IMR-90 (cell line): ENCODE results near the gene ELMOD3. TPM values are rescaled to one million over a fixed set of nuclear protein-coding genes. Genes with fewer than 3 reads are reported as not detected.

Source experiments
- ATAC-seq: fragments of 200-7000 bp; cut with Tn5 transposase; 2 replicates; pipeline ENCODE4 v1.9.1; 2020; ENCODE audit warnings: low read depth, mild to moderate bottlenecking, moderate library complexity
- BruUV-seq: library from RNA; stranded (reverse); fragments of 400-500 nt; replicated peaks from 2 replicates; lab custom pipeline; 2021; lab: Mats Ljungman, UMichigan
- CTCF ChIA-PET: fragments of 300-600 bp; formaldehyde crosslinking; extraction: SDS; loops from one replicate; lab custom pipeline; 2021; ENCODE audit warnings: antibody characterized with exemption; lab: Yijun Ruan, JAX
- POLR2A ChIA-PET: fragments of 300-600 bp; sonication (Branson Sonifier 250); formaldehyde crosslinking; loops from one replicate; lab custom pipeline; 2022; ENCODE audit warnings: antibody characterized with exemption; ENCODE audit not compliant: unreplicated experiment; lab: Charles Lee
- DNase-seq: peaks from one replicate; pipeline ENCODE4 v3.0.0; 2013
- H2AFZ ChIP-seq: replicated peaks from 2 replicates; pipeline ENCODE3; 2013; ENCODE audit warnings: low read length, mild to moderate bottlenecking; ENCODE audit not compliant: poor library complexity
- H2AK5ac ChIP-seq: 2 replicates; pipeline ENCODE4 v1.6.1; 2013; ENCODE audit warnings: low read depth, low read length, inconsistent platforms
- H2AK9ac ChIP-seq: replicated peaks from 2 replicates; pipeline ENCODE3; 2013; ENCODE audit warnings: mild to moderate bottlenecking, low read depth, low read length, moderate library complexity; ENCODE audit not compliant: poor library complexity
- H2BK120ac ChIP-seq: 2 replicates; pipeline ENCODE4 v1.6.1; 2013; ENCODE audit warnings: low read depth, low read length, inconsistent platforms
- H2BK15ac ChIP-seq: 3 replicates; pipeline ENCODE4 v1.6.1; 2013; ENCODE audit warnings: low read depth, low read length, inconsistent platforms
- H2BK20ac ChIP-seq: 2 replicates; pipeline ENCODE4 v1.6.1; 2013; ENCODE audit warnings: low read depth, mild to moderate bottlenecking, inconsistent platforms, low read length, moderate library complexity
- H2BK5ac ChIP-seq: 2 replicates; pipeline ENCODE4 v1.6.1; 2013; ENCODE audit warnings: mild to moderate bottlenecking, low read depth, low read length, inconsistent platforms; ENCODE audit not compliant: poor library complexity, severe bottlenecking
- H3K14ac ChIP-seq: replicated peaks from 2 replicates; pipeline ENCODE4 v1.6.1; 2013; ENCODE audit warnings: low read depth, low read length, inconsistent platforms
- H3K18ac ChIP-seq: 2 replicates; pipeline ENCODE4 v1.6.1; 2013; ENCODE audit warnings: low read depth, low read length, control low read depth
- H3K23ac ChIP-seq: 2 replicates; pipeline ENCODE4 v1.6.1; 2013; ENCODE audit warnings: low read depth, low read length, inconsistent platforms
- H3K27ac ChIP-seq: 2 replicates; pipeline ENCODE4 v1.5.1; 2013; ENCODE audit warnings: mild to moderate bottlenecking, control low read depth, low read length; ENCODE audit not compliant: insufficient read depth
- H3K27me3 ChIP-seq: 2 replicates; pipeline ENCODE4 v1.6.1; 2013; ENCODE audit warnings: low read length; ENCODE audit not compliant: control insufficient read depth, insufficient read depth
- H3K36me3 ChIP-seq: 2 replicates; pipeline ENCODE4 v1.6.1; 2013; ENCODE audit warnings: low read length, mixed read lengths; ENCODE audit not compliant: control insufficient read depth, insufficient read depth
- H3K4ac ChIP-seq: 2 replicates; pipeline ENCODE4 v1.6.1; 2013; ENCODE audit warnings: low read depth, low read length, inconsistent platforms
- H3K4me1 ChIP-seq: 2 replicates; pipeline ENCODE4 v1.6.1; 2013; ENCODE audit warnings: low read length, mixed read lengths; ENCODE audit not compliant: control insufficient read depth, insufficient read depth
- H3K4me2 ChIP-seq: 2 replicates; pipeline ENCODE4 v1.6.1; 2013; ENCODE audit warnings: low read depth, mild to moderate bottlenecking, control low read depth, low read length, moderate library complexity
- H3K4me3 ChIP-seq: 2 replicates; pipeline ENCODE4 v1.5.1; 2013; ENCODE audit warnings: low read depth, mild to moderate bottlenecking, control low read depth, low read length, moderate library complexity; ENCODE audit not compliant: insufficient read depth
- H3K56ac ChIP-seq: 2 replicates; pipeline ENCODE4 v1.6.1; 2013; ENCODE audit warnings: low read length, inconsistent platforms; ENCODE audit not compliant: insufficient read depth; ENCODE audit errors: extremely low read depth
- H3K79me1 ChIP-seq, 2 experiments: 2 replicates each; pipeline ENCODE4 v1.6.1; 2013; ENCODE audit warnings: low read length in 2 of 2, inconsistent platforms in 1 of 2, low read depth in 1 of 2
- H3K9ac ChIP-seq: 2 replicates; pipeline ENCODE4 v1.6.1; 2013; ENCODE audit warnings: low read depth, low read length, control low read depth
- H3K9me1 ChIP-seq: 2 replicates; pipeline ENCODE4 v1.6.1; 2013; ENCODE audit warnings: low read length, inconsistent platforms; ENCODE audit not compliant: insufficient read depth
- H3K9me3 ChIP-seq: 2 replicates; pipeline ENCODE4 v1.6.1; 2013; ENCODE audit warnings: low read length; ENCODE audit not compliant: control insufficient read depth, insufficient read depth
- H4K20me1 ChIP-seq: 2 replicates; pipeline ENCODE4 v1.6.1; 2013; ENCODE audit warnings: low read length, inconsistent platforms; ENCODE audit not compliant: insufficient read depth
- H4K5ac ChIP-seq: 2 replicates; pipeline ENCODE4 v1.6.1; 2013; ENCODE audit warnings: mild to moderate bottlenecking, low read depth, low read length, control low read depth
- H4K8ac ChIP-seq, 2 experiments: 2 replicates each; pipeline ENCODE4 v1.6.1; 2013; ENCODE audit warnings: low read depth in 2 of 2, low read length in 2 of 2, control low read depth in 1 of 2, inconsistent platforms in 1 of 2
- H4K91ac ChIP-seq: 2 replicates; pipeline ENCODE4 v1.6.1; 2013; ENCODE audit warnings: low read depth, low read length, inconsistent platforms; ENCODE audit not compliant: insufficient read depth
- BHLHE40 ChIP-seq: fragments of 150-350 bp; IDR thresholded peaks from 2 replicates; pipeline ENCODE4 v1.6.1; 2016; ENCODE audit warnings: mild to moderate bottlenecking, low read depth, low read length
- CEBPB ChIP-seq: IDR thresholded peaks from 2 replicates; pipeline ENCODE4 v1.6.1; 2012; ENCODE audit warnings: low read depth, low read length, improper control_type of control experiment
- CHD1 ChIP-seq: IDR thresholded peaks from 2 replicates; pipeline ENCODE4 v1.6.1; 2012; ENCODE audit warnings: low read depth, low read length, improper control_type of control experiment
- FOS ChIP-seq: fragments of 150-350 bp; IDR thresholded peaks from 2 replicates; pipeline ENCODE4 v1.6.1; 2016; ENCODE audit warnings: low read depth, low read length
- MAFK ChIP-seq: IDR thresholded peaks from 2 replicates; pipeline ENCODE4 v1.6.1; 2012; ENCODE audit warnings: low read depth, low read length, improper control_type of control experiment
- MAZ ChIP-seq: IDR thresholded peaks from 2 replicates; pipeline ENCODE4 v1.6.1; 2012; ENCODE audit warnings: low read depth, mild to moderate bottlenecking, low read length, improper control_type of control experiment, moderate library complexity, borderline replicate concordance
- MXI1 ChIP-seq: IDR thresholded peaks from 2 replicates; pipeline ENCODE4 v1.6.1; 2012; ENCODE audit warnings: low read depth, mild to moderate bottlenecking, low read length, moderate library complexity, borderline replicate concordance
- NFE2L2 ChIP-seq: fragments of 150-350 bp; IDR thresholded peaks from 2 replicates; pipeline ENCODE4 v1.6.1; 2016; ENCODE audit warnings: low read depth, mild to moderate bottlenecking, low read length
- POLR2A ChIP-seq: IDR thresholded peaks from 2 replicates; pipeline ENCODE4 v1.6.1; 2012; ENCODE audit warnings: mild to moderate bottlenecking, low read depth, low read length
- RAD21 ChIP-seq: IDR thresholded peaks from 2 replicates; pipeline ENCODE4 v1.6.1; 2012; ENCODE audit warnings: low read length, improper control_type of control experiment
- RCOR1 ChIP-seq: IDR thresholded peaks from 2 replicates; pipeline ENCODE4 v1.6.1; 2012; ENCODE audit warnings: mild to moderate bottlenecking, low read length, improper control_type of control experiment; ENCODE audit not compliant: insufficient replicate concordance
- RFX5 ChIP-seq: IDR thresholded peaks from 2 replicates; pipeline ENCODE4 v1.8.0; 2012; ENCODE audit warnings: low read depth, mild to moderate bottlenecking, low read length, moderate library complexity
- SMC3 ChIP-seq: fragments of 150-350 bp; IDR thresholded peaks from 2 replicates; pipeline ENCODE4 v1.6.1; 2016; ENCODE audit warnings: low read depth, mild to moderate bottlenecking, antibody characterized with exemption, low read length, moderate library complexity
- WGBS, 2 experiments: methylation state at CpG; one replicate each; pipeline versions ENCODE4 v1.1.5 to v1.1.7; 2013; ENCODE audit warnings: missing lambda C conversion rate in 2 of 2; ENCODE audit not compliant: insufficient read length in 1 of 2; ENCODE audit errors: extremely low coverage in 2 of 2; 5-methylcytosine and 5-hydroxymethylcytosine counted together
- dilution Hi-C: fragments of 300-500 bp; cut with HindIII; formaldehyde crosslinking; loops from one replicate; pipeline ENCODE4 v1.14.3; 2018; ENCODE audit warnings: low sequenced_read_pairs; ENCODE audit not compliant: unreplicated experiment
- in situ Hi-C: fragments of 300-500 bp; cut with MboI; formaldehyde crosslinking; loops from 3 replicates; pipeline ENCODE4 v1.14.3; 2019; ENCODE audit warnings: low sequenced_read_pairs, inconsistent platforms, mixed read lengths
- intact Hi-C: fragments of 100-400 bp; cut with micrococcal nuclease; formaldehyde crosslinking; loops from 2 replicates; pipeline ENCODE4 v1.10.0; 2022
- polyA plus RNA-seq, 3 experiments: library from polyadenylated mRNA; depleted of rRNA; stranded (reverse); fragments of >200 nt; gene quantifications; 2 replicates each; pipeline ENCODE4 v1.2.3, GENCODE V29; 2012; ENCODE audit warnings: low replicate concordance in 1 of 3
- total RNA-seq: library from RNA; depleted of rRNA; stranded (reverse); fragments of >200 nt; gene quantifications from 2 replicates; pipeline ENCODE4 v1.2.3, GENCODE V29; 2012
- TF ChIP-seq, protein P1 (sequence below): fragments of 150-350 bp; IDR thresholded peaks from 2 replicates; pipeline ENCODE4 v1.6.1; 2017; ENCODE audit warnings: mild to moderate bottlenecking, antibody characterized with exemption, low read length, low read depth
- TF ChIP-seq, protein P2 (sequence below): fragments of 150-350 bp; IDR thresholded peaks from 2 replicates; pipeline ENCODE4 v1.6.1; 2016; ENCODE audit warnings: low read depth, mild to moderate bottlenecking, low read length, moderate library complexity, borderline replicate concordance
- TF ChIP-seq, protein P3 (sequence below): conservative IDR thresholded peaks from 2 replicates; pipeline ENCODE4 v1.5.1; 2012; ENCODE audit warnings: mild to moderate bottlenecking, low read depth, low read length, improper control_type of control experiment

ELMOD3 gene
- total and polyA plus RNA-seq, 2 of the 4 experiments (the other 2 are of a cell fraction): 13.1 to 20.7 TPM

DNA sequence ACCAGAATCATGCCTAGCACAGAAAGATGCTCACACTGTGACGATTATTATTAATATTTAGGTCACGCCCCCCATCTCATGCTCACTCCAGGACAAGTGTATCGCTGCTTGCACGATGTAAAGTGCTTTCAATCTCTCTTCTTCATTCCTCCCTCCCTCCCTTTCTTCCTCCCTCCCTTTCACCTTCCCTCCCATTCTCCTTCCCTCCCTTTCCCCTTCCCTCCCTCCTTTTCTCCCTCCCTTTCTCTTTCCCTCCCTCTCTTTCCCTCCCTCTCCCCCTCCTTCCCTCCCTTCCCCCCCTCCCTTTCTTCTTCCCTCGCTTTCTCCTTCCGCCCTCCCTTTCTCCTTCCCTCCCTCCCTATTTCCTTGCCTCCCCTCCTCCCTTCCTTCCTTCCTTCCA lies 46.4 kb upstream of the ELMOD3 start:
- whole genome bisulfite sequencing, 2 experiments: 80 to 100% methylated on average over 2 to 4 of the region's 6 CpGs
- H3K9ac ChIP-seq: no peak overlapping the region
- TF ChIP-seq NFE2L2 (no peak), MXI1 (no peak), POLR2A (no peak), RFX5 (no peak), MAFK (no peak), CEBPB (no peak), BHLHE40 (no peak), CHD1 (no peak), MAZ (no peak), FOS (no peak), RAD21 (no peak), SMC3 (no peak), RCOR1 (no peak)
- TF ChIP-seq, protein P1, sequence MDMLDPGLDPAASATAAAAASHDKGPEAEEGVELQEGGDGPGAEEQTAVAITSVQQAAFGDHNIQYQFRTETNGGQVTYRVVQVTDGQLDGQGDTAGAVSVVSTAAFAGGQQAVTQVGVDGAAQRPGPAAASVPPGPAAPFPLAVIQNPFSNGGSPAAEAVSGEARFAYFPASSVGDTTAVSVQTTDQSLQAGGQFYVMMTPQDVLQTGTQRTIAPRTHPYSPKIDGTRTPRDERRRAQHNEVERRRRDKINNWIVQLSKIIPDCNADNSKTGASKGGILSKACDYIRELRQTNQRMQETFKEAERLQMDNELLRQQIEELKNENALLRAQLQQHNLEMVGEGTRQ: no peak
- TF ChIP-seq, protein P2, sequence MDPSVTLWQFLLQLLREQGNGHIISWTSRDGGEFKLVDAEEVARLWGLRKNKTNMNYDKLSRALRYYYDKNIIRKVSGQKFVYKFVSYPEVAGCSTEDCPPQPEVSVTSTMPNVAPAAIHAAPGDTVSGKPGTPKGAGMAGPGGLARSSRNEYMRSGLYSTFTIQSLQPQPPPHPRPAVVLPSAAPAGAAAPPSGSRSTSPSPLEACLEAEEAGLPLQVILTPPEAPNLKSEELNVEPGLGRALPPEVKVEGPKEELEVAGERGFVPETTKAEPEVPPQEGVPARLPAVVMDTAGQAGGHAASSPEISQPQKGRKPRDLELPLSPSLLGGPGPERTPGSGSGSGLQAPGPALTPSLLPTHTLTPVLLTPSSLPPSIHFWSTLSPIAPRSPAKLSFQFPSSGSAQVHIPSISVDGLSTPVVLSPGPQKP: no peak
- TF ChIP-seq, protein P3, sequence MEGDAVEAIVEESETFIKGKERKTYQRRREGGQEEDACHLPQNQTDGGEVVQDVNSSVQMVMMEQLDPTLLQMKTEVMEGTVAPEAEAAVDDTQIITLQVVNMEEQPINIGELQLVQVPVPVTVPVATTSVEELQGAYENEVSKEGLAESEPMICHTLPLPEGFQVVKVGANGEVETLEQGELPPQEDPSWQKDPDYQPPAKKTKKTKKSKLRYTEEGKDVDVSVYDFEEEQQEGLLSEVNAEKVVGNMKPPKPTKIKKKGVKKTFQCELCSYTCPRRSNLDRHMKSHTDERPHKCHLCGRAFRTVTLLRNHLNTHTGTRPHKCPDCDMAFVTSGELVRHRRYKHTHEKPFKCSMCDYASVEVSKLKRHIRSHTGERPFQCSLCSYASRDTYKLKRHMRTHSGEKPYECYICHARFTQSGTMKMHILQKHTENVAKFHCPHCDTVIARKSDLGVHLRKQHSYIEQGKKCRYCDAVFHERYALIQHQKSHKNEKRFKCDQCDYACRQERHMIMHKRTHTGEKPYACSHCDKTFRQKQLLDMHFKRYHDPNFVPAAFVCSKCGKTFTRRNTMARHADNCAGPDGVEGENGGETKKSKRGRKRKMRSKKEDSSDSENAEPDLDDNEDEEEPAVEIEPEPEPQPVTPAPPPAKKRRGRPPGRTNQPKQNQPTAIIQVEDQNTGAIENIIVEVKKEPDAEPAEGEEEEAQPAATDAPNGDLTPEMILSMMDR: no peak

More for the DNA sequence above, 46.4 kb upstream of the ELMOD3 start:
- Histone ChIP-seq H3K27ac (no peak overlapping the region; the same call in 1 of the 2 replicates), H2BK20ac (no peak overlapping the region), H2BK120ac (no peak overlapping the region; the same call in 1 of the 2 replicates), H3K4ac (peak overlapping the region; percentile 52; the same call in 1 of the 2 replicates), H4K20me1 (peaks cover 12% of the 10 kb centered on the region; the same call in 1 of the 2 replicates), H3K4me1 (peaks cover 19% of the 10 kb centered on the region), H3K27me3 (no peaks in the 10 kb centered on the region), H4K91ac (no peak overlapping the region), H3K36me3 (peaks cover 46% of the 10 kb centered on the region), H4K8ac (no peak overlapping the region), H3K79me1 (peaks cover 6 to 33% of the 10 kb centered on the region in 2 experiments; a peak in 2 of 4 replicates), H3K23ac (no peak overlapping the region), H2BK5ac (no peak overlapping the region), H3K9me3 (no peaks in the 10 kb centered on the region), H3K18ac (no peak overlapping the region; the same call in 1 of the 2 replicates), H3K14ac (no peak overlapping the region), H2BK15ac (no peak overlapping the region), H2AK5ac (peak overlapping the region; percentile 59; the same call in 1 of the 2 replicates), H3K56ac (no peak overlapping the region), H2AK9ac (no peak overlapping the region), H3K9me1 (peaks cover 12% of the 10 kb centered on the region), H3K4me3 (no peak overlapping the region), H2AFZ (no peak overlapping the region), H3K4me2 (no peak overlapping the region), H4K5ac (no peak overlapping the region)
- in situ Hi-C loops: no loop called here
- BruUV-seq: no TSS peak
- ChIA-PET CTCF (no interaction called here), POLR2A (no interaction called here)
- dilution Hi-C loops: no loop called here
- intact Hi-C loops: no loop called here
- DNase-seq (no peak), ATAC-seq (no peak)
